Measurements from ENCODE around the gene GNAQ. TPM values are rescaled to one million over a fixed set of nuclear protein-coding genes. Genes with fewer than 3 reads are reported as not detected.

GNAQ gene
- total RNA-seq, 1 experiment from 2014 or later = 0.51 TPM

DNA sequence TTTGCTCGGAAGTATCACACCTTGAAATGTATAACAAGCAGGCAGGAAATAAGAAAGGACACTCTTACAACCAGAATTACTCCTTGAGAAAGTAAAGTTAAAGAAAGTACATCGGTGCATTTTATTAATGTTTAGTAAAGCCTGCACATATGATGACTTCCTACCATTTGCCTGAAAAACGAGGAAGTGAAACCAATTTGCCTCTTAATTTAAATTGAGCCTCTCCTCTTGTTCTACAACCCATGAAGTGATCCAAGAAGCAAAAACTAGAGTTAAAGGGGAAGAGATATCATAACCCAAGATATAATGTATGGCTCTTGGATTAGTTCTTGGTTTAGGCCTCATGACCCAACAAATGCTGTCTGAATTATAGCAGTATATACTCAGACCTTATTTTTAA, 95.6 kb downstream of the GNAQ start:
- Histone ChIP-seq H3K9ac (ENCODE audit: low read length) (no peak overlapping the region), H3F3A (ENCODE audit: low read length, unreplicated experiment) (no peaks in the 10 kb centered on the region), H4K20me1 (ENCODE audit: low read length) (no peaks in the 10 kb centered on the region), H3K9me2 (replicated peaks; ENCODE audit: low read length) (no peaks in the 10 kb centered on the region), H2AFZ (ENCODE audit: low read length) (no peak overlapping the region), H3K9me3 (ENCODE audit: low read length) (no peaks in the 10 kb centered on the region), H3K27me3 (ENCODE audit: low read length) (no peaks in the 10 kb centered on the region), H3K4me2 (ENCODE audit: low read length) (no peak overlapping the region), H3K36me3 (ENCODE audit: low read depth, low read length) (no peaks in the 10 kb centered on the region), H3K4me1 (ENCODE audit: insufficient read depth, low read length) (peaks cover 14% of the 10 kb centered on the region; the same call in 1 of the 2 replicates), H3K27ac (ENCODE audit: low read length) (no peak overlapping the region), H3K79me2 (ENCODE audit: low read length) (no peaks in the 10 kb centered on the region), H3K4me3 (ENCODE audit: low read length) (no peak overlapping the region)
- ATAC-seq (no peak), DNase-seq (no peak)
- CTCF ChIA-PET = no interaction called here
- BruUV-seq (replicated peaks) = no TSS peak
- POLR2A ChIA-PET (ENCODE audit: unreplicated experiment) = no interaction called here
- intact Hi-C loops (cut with micrococcal nuclease) = no loop called here
- no peak for TF ChIP-seq EZH2 (IDR thresholded peaks at IDR 0.05; ENCODE audit: low read length, unreplicated experiment)
- no peak for TF ChIP-seq EZH2phosphoT487 (IDR thresholded peaks at IDR 0.05; ENCODE audit: borderline replicate concordance, low read length)
- TF ChIP-seq, protein P1, sequence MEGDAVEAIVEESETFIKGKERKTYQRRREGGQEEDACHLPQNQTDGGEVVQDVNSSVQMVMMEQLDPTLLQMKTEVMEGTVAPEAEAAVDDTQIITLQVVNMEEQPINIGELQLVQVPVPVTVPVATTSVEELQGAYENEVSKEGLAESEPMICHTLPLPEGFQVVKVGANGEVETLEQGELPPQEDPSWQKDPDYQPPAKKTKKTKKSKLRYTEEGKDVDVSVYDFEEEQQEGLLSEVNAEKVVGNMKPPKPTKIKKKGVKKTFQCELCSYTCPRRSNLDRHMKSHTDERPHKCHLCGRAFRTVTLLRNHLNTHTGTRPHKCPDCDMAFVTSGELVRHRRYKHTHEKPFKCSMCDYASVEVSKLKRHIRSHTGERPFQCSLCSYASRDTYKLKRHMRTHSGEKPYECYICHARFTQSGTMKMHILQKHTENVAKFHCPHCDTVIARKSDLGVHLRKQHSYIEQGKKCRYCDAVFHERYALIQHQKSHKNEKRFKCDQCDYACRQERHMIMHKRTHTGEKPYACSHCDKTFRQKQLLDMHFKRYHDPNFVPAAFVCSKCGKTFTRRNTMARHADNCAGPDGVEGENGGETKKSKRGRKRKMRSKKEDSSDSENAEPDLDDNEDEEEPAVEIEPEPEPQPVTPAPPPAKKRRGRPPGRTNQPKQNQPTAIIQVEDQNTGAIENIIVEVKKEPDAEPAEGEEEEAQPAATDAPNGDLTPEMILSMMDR (conservative IDR thresholded peaks at IDR 0.05; ENCODE audit: low read depth, low read length) = no peak

DNA sequence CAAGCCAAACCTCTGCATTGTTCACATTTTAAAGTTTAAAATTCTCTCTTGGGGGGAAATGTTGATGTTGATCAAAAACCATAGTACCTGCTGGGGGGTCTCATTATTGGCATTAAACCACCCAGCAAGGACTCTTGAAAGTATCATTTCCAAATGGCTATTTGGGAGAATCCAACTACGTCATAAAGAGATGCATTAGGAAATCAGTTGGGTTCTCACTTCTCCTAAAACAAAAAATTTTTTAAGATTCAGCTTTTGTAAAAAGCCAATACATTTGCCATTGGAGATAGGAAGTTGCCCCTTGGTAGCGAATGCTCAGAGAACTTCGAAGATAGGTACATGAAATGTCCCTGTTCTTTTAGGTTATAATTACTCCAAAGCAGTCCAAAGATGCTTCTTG, 96.4 kb downstream of the GNAQ start:
- BruUV-seq (replicated peaks) = no TSS peak
- no peak overlapping the region for H2AFZ ChIP-seq (ENCODE audit: low read length)
- no peak overlapping the region for H3K4me3 ChIP-seq (ENCODE audit: low read length)
- ATAC-seq (no peak), DNase-seq (no peak)
- H3K36me3 ChIP-seq (ENCODE audit: low read depth, low read length) = no peaks in the 10 kb centered on the region
- no peaks in the 10 kb centered on the region for H3F3A ChIP-seq (ENCODE audit: low read length, unreplicated experiment)
- no peak overlapping the region for H3K4me2 ChIP-seq (ENCODE audit: low read length)
- ChIA-PET CTCF (no interaction called here), POLR2A (ENCODE audit: unreplicated experiment) (no interaction called here)
- H3K79me2 ChIP-seq (ENCODE audit: low read length) = no peaks in the 10 kb centered on the region
- no peak overlapping the region for H3K9ac ChIP-seq (ENCODE audit: low read length)
- TF ChIP-seq, protein P1 (conservative IDR thresholded peaks at IDR 0.05; ENCODE audit: low read depth, low read length) = no peak
- no peak for TF ChIP-seq EZH2phosphoT487 (IDR thresholded peaks at IDR 0.05; ENCODE audit: borderline replicate concordance, low read length)
- no peak for TF ChIP-seq EZH2 (IDR thresholded peaks at IDR 0.05; ENCODE audit: low read length, unreplicated experiment)
- no peak overlapping the region for H3K27ac ChIP-seq (ENCODE audit: low read length)
- no peaks in the 10 kb centered on the region for H4K20me1 ChIP-seq (ENCODE audit: low read length)
- H3K4me1 ChIP-seq (ENCODE audit: insufficient read depth, low read length) = peaks cover 14% of the 10 kb centered on the region; the same call in 1 of the 2 replicates
- intact Hi-C loops (cut with micrococcal nuclease) = no loop called here
- no peaks in the 10 kb centered on the region for H3K9me3 ChIP-seq (ENCODE audit: low read length)
- H3K9me2 ChIP-seq (replicated peaks; ENCODE audit: low read length) = no peaks in the 10 kb centered on the region
- no peaks in the 10 kb centered on the region for H3K27me3 ChIP-seq (ENCODE audit: low read length)

DNA sequence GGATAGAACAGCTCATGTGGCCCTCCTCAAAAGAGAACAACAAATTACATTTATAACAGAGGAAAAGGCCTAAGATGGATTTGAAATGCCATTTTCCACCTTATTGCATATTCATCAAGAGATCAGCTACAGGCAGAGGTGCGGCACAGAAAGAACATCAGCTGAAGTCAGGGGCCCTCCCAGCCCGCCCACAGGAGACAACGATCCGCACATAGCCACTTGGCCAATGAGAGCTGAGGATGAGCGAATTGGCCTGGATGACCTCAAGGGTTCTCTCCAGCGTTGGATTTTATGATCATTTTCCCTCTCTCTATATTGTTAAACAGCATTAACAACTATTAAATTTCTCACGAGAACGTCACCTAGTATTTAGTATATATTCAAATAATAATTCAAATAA, 97.6 kb downstream of the GNAQ start:
- no peaks in the 10 kb centered on the region for H3K79me2 ChIP-seq (ENCODE audit: low read length)
- ATAC-seq = no peak
- CTCF ChIA-PET = no interaction called here

More for the DNA sequence above, 97.6 kb downstream of the GNAQ start:
- Histone ChIP-seq H2AFZ (ENCODE audit: low read length) (no peak overlapping the region), H3K4me1 (ENCODE audit: insufficient read depth, low read length) (peaks cover 11% of the 10 kb centered on the region; the same call in 1 of the 2 replicates), H3K36me3 (ENCODE audit: low read depth, low read length) (no peaks in the 10 kb centered on the region), H3K9ac (ENCODE audit: low read length) (no peak overlapping the region), H3K9me2 (replicated peaks; ENCODE audit: low read length) (no peaks in the 10 kb centered on the region), H3K9me3 (ENCODE audit: low read length) (no peaks in the 10 kb centered on the region), H3K27me3 (ENCODE audit: low read length) (no peaks in the 10 kb centered on the region), H3K27ac (ENCODE audit: low read length) (no peak overlapping the region), H3K4me2 (ENCODE audit: low read length) (no peak overlapping the region), H3K4me3 (ENCODE audit: low read length) (no peak overlapping the region), H3F3A (ENCODE audit: low read length, unreplicated experiment) (no peaks in the 10 kb centered on the region), H4K20me1 (ENCODE audit: low read length) (no peaks in the 10 kb centered on the region)
- DNase-seq = no peak
- TF ChIP-seq, protein P1 (conservative IDR thresholded peaks at IDR 0.05; ENCODE audit: low read depth, low read length) = no peak
- no TSS peak for BruUV-seq (replicated peaks)
- POLR2A ChIA-PET (ENCODE audit: unreplicated experiment) = no interaction called here
- intact Hi-C loops (cut with micrococcal nuclease) = no loop called here
